BLaER1 treated with 17β-estradiol and CSF1 and Interleukin-3, amounts not matched to agents 10 nM and 100 nM (cell line): ENCODE data around the gene YAF2.

Source experiments
- H3K27ac ChIP-seq, 11 experiments: shearing (Covaris generic); formaldehyde crosslinking; 2 replicates each; pipeline ENCODE4 v1.8.1; 2022
- H3K27me3 ChIP-seq, 11 experiments: shearing (Covaris generic); formaldehyde crosslinking; 2 replicates each; pipeline ENCODE4 v1.8.1; 2022
- H3K36me3 ChIP-seq, 11 experiments: shearing (Covaris generic); formaldehyde crosslinking; 2 replicates each; pipeline ENCODE4 v1.8.1; 2022
- H3K4me1 ChIP-seq, 10 experiments: shearing (Covaris generic); formaldehyde crosslinking; 2 replicates each; pipeline ENCODE4 v1.8.1; 2022
- H3K4me2 ChIP-seq, 11 experiments: shearing (Covaris generic); formaldehyde crosslinking; 2 replicates each; pipeline ENCODE4 v1.8.1; 2022
- H3K4me3 ChIP-seq, 10 experiments: shearing (Covaris generic); formaldehyde crosslinking; 2 replicates each; pipeline ENCODE4 v1.8.1; 2022
- H3K9ac ChIP-seq, 11 experiments: shearing (Covaris generic); formaldehyde crosslinking; 2 replicates each; pipeline ENCODE4 v1.8.1; 2022
- H3K9me3 ChIP-seq, 11 experiments: shearing (Covaris generic); formaldehyde crosslinking; replicated peaks in 1 of 11; 2 replicates each; pipeline ENCODE4 v1.8.1; 2022
- H4K20me1 ChIP-seq, 11 experiments: shearing (Covaris generic); formaldehyde crosslinking; 2 replicates each; pipeline ENCODE4 v1.8.1; 2022
- Cebpa-rat ChIP-seq, 11 experiments: shearing (Covaris generic); IDR thresholded peaks; 2 replicates each; pipeline ENCODE4 v1.8.1; 2022

The YAF2 gene

GRCh38 chr12:42180990-42181596 is 57.0 kb downstream of the YAF2 start:
- peaks cover 34 to 77% (median 56%) of the 10 kb centered on the region in 11 experiments for H3K36me3 ChIP-seq
- peak in 7 of 11 experiments; percentile 17 to 53 (median 35); a peak in 4 of 22 replicates for TF ChIP-seq Cebpa-rat (IDR thresholded peaks at IDR 0.05)
- H3K4me3 ChIP-seq, result no peak overlapping the region
- H4K20me1 ChIP-seq, result peaks cover 0 to 14% (median 0%) of the 10 kb centered on the region in 11 experiments; a peak in 4 of 22 replicates
- no peak overlapping the region for H3K27ac ChIP-seq
- H3K9ac ChIP-seq, result no peak overlapping the region
- H3K9me3 ChIP-seq, result peaks cover 11 to 22% (median 15%) of the 10 kb centered on the region in 11 experiments; a peak in 21 of 22 replicates
- H3K27me3 ChIP-seq, result no peaks in the 10 kb centered on the region
- H3K4me1 ChIP-seq, result peaks cover 0 to 16% (median 8%) of the 10 kb centered on the region in 10 experiments; a peak in 11 of 20 replicates
- H3K4me2 ChIP-seq, result peak overlapping the region in 5 of 11 experiments; percentile 1 to 41 (median 8); a peak in 6 of 22 replicates

- H3K27me3 ChIP-seq, result no peaks in the 10 kb centered on the region
- no peak overlapping the region for H3K4me2 ChIP-seq
- peaks cover 0 to 24% (median 8%) of the 10 kb centered on the region in 10 experiments; a peak in 11 of 20 replicates for H3K4me1 ChIP-seq
- H3K9me3 ChIP-seq, result peaks cover 15 to 35% (median 28%) of the 10 kb centered on the region in 11 experiments
- H3K4me3 ChIP-seq, result no peak overlapping the region
- no peak for TF ChIP-seq Cebpa-rat (IDR thresholded peaks at IDR 0.05)
- H3K27ac ChIP-seq, result no peak overlapping the region
- H3K9ac ChIP-seq, result no peak overlapping the region
- peaks cover 0 to 7% (median 0%) of the 10 kb centered on the region in 11 experiments; a peak in 4 of 22 replicates for H4K20me1 ChIP-seq
- H3K36me3 ChIP-seq, result peaks cover 32 to 75% (median 55%) of the 10 kb centered on the region in 11 experiments; a peak in 21 of 22 replicates
Measured at GRCh38 chr12:42178101-42178500, 59.9 kb downstream of the YAF2 start.

- no peaks in the 10 kb centered on the region for H3K27me3 ChIP-seq
- H3K9me3 ChIP-seq, result peaks cover 15 to 40% (median 28%) of the 10 kb centered on the region in 11 experiments
- H3K4me2 ChIP-seq, result no peak overlapping the region
- H3K4me1 ChIP-seq, result peaks cover 0 to 19% (median 0%) of the 10 kb centered on the region in 10 experiments; a peak in 8 of 20 replicates
- no peak overlapping the region for H3K27ac ChIP-seq
- H3K36me3 ChIP-seq, result peaks cover 47 to 82% (median 66%) of the 10 kb centered on the region in 11 experiments
- H3K4me3 ChIP-seq, result no peak overlapping the region
- peaks cover 0 to 9% (median 0%) of the 10 kb centered on the region in 11 experiments; a peak in 3 of 22 replicates for H4K20me1 ChIP-seq
- TF ChIP-seq Cebpa-rat (IDR thresholded peaks at IDR 0.05), result no peak
- H3K9ac ChIP-seq, result no peak overlapping the region
Measured at GRCh38 chr12:42174978-42175377, 63.1 kb downstream of the YAF2 start.

- Histone ChIP-seq H3K4me2 (peak overlapping the region in 2 of 11 experiments; percentile 52 to 69; a peak in 1 of 22 replicates), H3K9ac (no peak overlapping the region), H4K20me1 (peaks cover 0 to 9% (median 0%) of the 10 kb centered on the region in 11 experiments; a peak in 3 of 22 replicates), H3K4me1 (peaks cover 0 to 27% (median 0%) of the 10 kb centered on the region in 10 experiments; a peak in 8 of 20 replicates), H3K27me3 (no peaks in the 10 kb centered on the region), H3K4me3 (no peak overlapping the region), H3K36me3 (peaks cover 42 to 80% (median 59%) of the 10 kb centered on the region in 11 experiments), H3K27ac (no peak overlapping the region), H3K9me3 (peaks cover 15 to 37% (median 28%) of the 10 kb centered on the region in 11 experiments)
- no peak for TF ChIP-seq Cebpa-rat (IDR thresholded peaks at IDR 0.05)
Measured at GRCh38 chr12:42173961-42174521, 64.0 kb downstream of the YAF2 start.

GRCh38 chr12:42172441-42173210 is 65.4 kb downstream of the YAF2 start:
- no peak overlapping the region for H3K4me3 ChIP-seq
- TF ChIP-seq Cebpa-rat (IDR thresholded peaks at IDR 0.05), result no peak

DNA sequence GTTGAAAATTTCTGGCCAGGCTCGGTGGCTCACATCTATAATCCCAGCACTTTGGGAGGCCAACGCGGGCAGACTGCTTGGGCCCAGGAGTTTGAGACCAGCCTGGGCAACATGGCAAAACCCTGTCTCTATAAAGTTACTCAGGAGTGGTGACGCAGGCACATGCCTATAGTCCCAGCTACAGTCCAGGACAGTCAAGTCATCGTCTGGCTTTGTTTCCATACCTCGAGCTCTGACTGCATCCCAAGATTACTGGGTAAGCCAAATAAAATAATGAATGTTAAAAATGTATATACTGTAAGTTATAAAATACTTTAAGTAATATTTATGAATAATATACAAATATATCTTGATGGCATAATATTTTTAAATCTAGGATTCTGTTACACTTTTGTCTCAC is 70.3 kb downstream of the YAF2 start:
- Histone ChIP-seq H4K20me1 (peaks cover 0 to 10% (median 0%) of the 10 kb centered on the region in 11 experiments; a peak in 3 of 22 replicates), H3K4me3 (no peak overlapping the region), H3K36me3 (peaks cover 18 to 56% (median 32%) of the 10 kb centered on the region in 11 experiments; a peak in 20 of 22 replicates), H3K27me3 (no peaks in the 10 kb centered on the region), H3K9ac (no peak overlapping the region), H3K27ac (no peak overlapping the region), H3K4me1 (peaks cover 0 to 14% (median 6%) of the 10 kb centered on the region in 10 experiments; a peak in 13 of 20 replicates), H3K9me3 (0 out of 22 replicates have a peak, but pooled peaks cover 0 to 5% (median 0%) of the 10 kb centered on the region in 11 experiments), H3K4me2 (no peak overlapping the region)
- TF ChIP-seq Cebpa-rat (IDR thresholded peaks at IDR 0.05), result no peak

More at GRCh38 chr12:42172441-42173210, 65.4 kb downstream of the YAF2 start:
- Histone ChIP-seq H3K4me1 (peaks cover 0 to 27% (median 0%) of the 10 kb centered on the region in 10 experiments; a peak in 8 of 20 replicates), H3K36me3 (peaks cover 38 to 79% (median 52%) of the 10 kb centered on the region in 11 experiments), H3K27me3 (no peaks in the 10 kb centered on the region), H3K4me2 (peak overlapping the region in 3 of 11 experiments; percentile 50 to 69 (median 52); a peak in 7 of 22 replicates), H4K20me1 (peaks cover 0 to 9% (median 0%) of the 10 kb centered on the region in 11 experiments; a peak in 3 of 22 replicates), H3K9me3 (peaks cover 15 to 33% (median 27%) of the 10 kb centered on the region in 11 experiments), H3K9ac (no peak overlapping the region), H3K27ac (no peak overlapping the region)

DNA sequence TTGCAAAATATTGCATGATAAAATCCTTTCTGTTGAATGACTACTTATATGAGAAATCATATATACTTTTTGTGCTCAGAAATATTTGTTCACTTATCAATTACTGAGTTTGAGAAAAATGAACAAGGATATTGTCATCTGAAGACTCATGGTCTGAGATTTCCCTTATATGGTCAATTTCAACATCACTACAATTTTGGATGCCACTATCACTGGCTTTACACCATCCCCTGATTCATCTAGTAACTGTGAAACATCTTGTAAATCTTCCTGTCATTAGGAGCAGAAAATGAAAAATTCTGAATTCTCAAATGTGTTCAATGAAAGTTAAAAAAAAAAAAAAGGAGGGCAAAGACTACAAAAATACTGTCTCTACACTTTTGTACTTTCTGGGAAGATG is 71.5 kb downstream of the YAF2 start:
- TF ChIP-seq Cebpa-rat (IDR thresholded peaks at IDR 0.05), result no peak
- Histone ChIP-seq H3K4me3 (no peak overlapping the region), H3K4me2 (no peak overlapping the region), H3K9me3 (0 out of 22 replicates have a peak, but pooled peaks cover 0 to 5% (median 0%) of the 10 kb centered on the region in 11 experiments), H3K9ac (no peak overlapping the region), H4K20me1 (peaks cover 0 to 14% (median 0%) of the 10 kb centered on the region in 11 experiments; a peak in 2 of 22 replicates), H3K27me3 (no peaks in the 10 kb centered on the region), H3K27ac (no peak overlapping the region), H3K4me1 (peaks cover 0 to 13% (median 6%) of the 10 kb centered on the region in 10 experiments; a peak in 8 of 20 replicates), H3K36me3 (peaks cover 14 to 49% (median 23%) of the 10 kb centered on the region in 11 experiments; a peak in 21 of 22 replicates)

- TF ChIP-seq Cebpa-rat (IDR thresholded peaks at IDR 0.05), result no peak
- no peaks in the 10 kb centered on the region for H3K9me3 ChIP-seq
- no peaks in the 10 kb centered on the region for H3K27me3 ChIP-seq
- H3K4me1 ChIP-seq, result peaks cover 0 to 13% (median 3%) of the 10 kb centered on the region in 10 experiments; a peak in 7 of 20 replicates
- H3K4me3 ChIP-seq, result no peak overlapping the region
- no peak overlapping the region for H3K4me2 ChIP-seq
- no peak overlapping the region for H3K27ac ChIP-seq
- peaks cover 17 to 45% (median 29%) of the 10 kb centered on the region in 11 experiments; a peak in 21 of 22 replicates for H3K36me3 ChIP-seq
- H4K20me1 ChIP-seq, result peaks cover 0 to 9% (median 0%) of the 10 kb centered on the region in 11 experiments; a peak in 2 of 22 replicates
- H3K9ac ChIP-seq, result no peak overlapping the region
Measured at GRCh38 chr12:42163913-42164312, 74.1 kb downstream of the YAF2 start.
